Body of pancreas (tissue), 4 donors: ENCODE results near the gene MAMDC2.

Experiments
- CTCF ChIP-seq, 7 experiments: fragments of 450-650 bp in 4 of 7; fragments of 200-600 bp in 3 of 7; sonication (generic) in 3 of 7; IDR thresholded peaks; one replicate each; pipeline ENCODE4 v1.5.1; 2016 to 2019; ENCODE audit warnings: antibody characterized with exemption in 7 of 7
- POLR2A ChIP-seq, 3 donors: fragments of 450-650 bp; IDR thresholded peaks; one replicate each; pipeline ENCODE4 v1.6.1; 2016; ENCODE audit warnings: antibody characterized with exemption in 3 of 3, mild to moderate bottlenecking in 2 of 3

- TF ChIP-seq CTCF (IDR thresholded peaks at IDR 0.05) (no peak), POLR2A (IDR thresholded peaks at IDR 0.05) (no peak)
Measured at GRCh38 chr9:70177121-70177520, 133.5 kb downstream of the MAMDC2 start.
